NCI-H82 treated with DMSO at 0.1 percent for 48 hours (cell line): ENCODE measurements around the gene CYB5R4.

Experiments used
- DNase-seq: peaks from one replicate; lab custom pipeline; 2025; ENCODE audit not compliant: unreplicated experiment; lab: John Stamatoyannopoulos, UW

Gene CYB5R4

GRCh38 chr6:83976037-83976755 is 116.7 kb downstream of the CYB5R4 start:
- no peak for DNase-seq

GRCh38 chr6:83976871-83977270 is 117.4 kb downstream of the CYB5R4 start:
- no peak for DNase-seq

- DNase-seq: no peak
Measured at GRCh38 chr6:83978324-83978734, 118.8 kb downstream of the CYB5R4 start.

- no peak for DNase-seq
Measured at GRCh38 chr6:83978997-83979396, 119.5 kb downstream of the CYB5R4 start.

- DNase-seq: no peak
Measured at GRCh38 chr6:83984411-83984810, 124.9 kb downstream of the CYB5R4 start.

GRCh38 chr6:83985308-83985713 is 125.8 kb downstream of the CYB5R4 start:
- no peak for DNase-seq

GRCh38 chr6:83985715-83986114 is 126.2 kb downstream of the CYB5R4 start:
- no peak for DNase-seq

- no peak for DNase-seq
Measured at GRCh38 chr6:83998021-83998584, 138.6 kb downstream of the CYB5R4 start.

GRCh38 chr6:84001119-84001518 is 141.6 kb downstream of the CYB5R4 start:
- DNase-seq: no peak

GRCh38 chr6:84002226-84002625 is 142.7 kb downstream of the CYB5R4 start:
- DNase-seq: no peak

- DNase-seq: no peak
Measured at GRCh38 chr6:84003131-84003530, 143.6 kb downstream of the CYB5R4 start.

GRCh38 chr6:84003654-84004053 is 144.2 kb downstream of the CYB5R4 start:
- DNase-seq: no peak

- no peak for DNase-seq
Measured at GRCh38 chr6:84007871-84008270, 148.4 kb downstream of the CYB5R4 start.

- no peak for DNase-seq
Measured at GRCh38 chr6:84013354-84013753, 153.9 kb downstream of the CYB5R4 start.

GRCh38 chr6:84013931-84014330 is 154.4 kb downstream of the CYB5R4 start:
- no peak for DNase-seq

GRCh38 chr6:84016029-84016428 is 156.5 kb downstream of the CYB5R4 start:
- DNase-seq: no peak
